GM21447 (cell line): Measurements from ENCODE around the gene PTPRS.

Experiments used
- ATAC-seq: cut with Tn5 transposase; IDR thresholded peaks from one replicate; pipeline ENCODE4 v1.9.1; 2021; ENCODE audit not compliant: unreplicated experiment

The PTPRS gene

GRCh38 chr19:5309438-5310204 is 31.0 kb downstream of the PTPRS start:
- ATAC-seq, result no peak

GRCh38 chr19:5308451-5309437 is 31.9 kb downstream of the PTPRS start:
- no peak for ATAC-seq

- no peak for ATAC-seq
Observed at GRCh38 chr19:5307655-5308054, 33.0 kb downstream of the PTPRS start.

GRCh38 chr19:5305163-5305562 is 35.4 kb downstream of the PTPRS start:
- ATAC-seq, result no peak

- no peak for ATAC-seq
Observed at GRCh38 chr19:5304486-5304885, 36.1 kb downstream of the PTPRS start.

- ATAC-seq, result no peak
Observed at GRCh38 chr19:5303208-5303607, 37.4 kb downstream of the PTPRS start.

GRCh38 chr19:5302396-5302795 is 38.2 kb downstream of the PTPRS start:
- no peak for ATAC-seq

GRCh38 chr19:5299137-5299536 is 41.5 kb downstream of the PTPRS start:
- ATAC-seq, result no peak

GRCh38 chr19:5298471-5298901 is 42.1 kb downstream of the PTPRS start:
- ATAC-seq, result no peak

GRCh38 chr19:5297272-5297669 is 43.3 kb downstream of the PTPRS start:
- no peak for ATAC-seq

- ATAC-seq, result no peak
Observed at GRCh38 chr19:5296457-5297271, 43.9 kb downstream of the PTPRS start.

- no peak for ATAC-seq
Observed at GRCh38 chr19:5296021-5296420, 44.6 kb downstream of the PTPRS start.

- ATAC-seq, result no peak
Observed at GRCh38 chr19:5294403-5295160, 46.0 kb downstream of the PTPRS start.

GRCh38 chr19:5293612-5294378 is 46.8 kb downstream of the PTPRS start:
- no peak for ATAC-seq

- no peak for ATAC-seq
Observed at GRCh38 chr19:5292822-5293611, 47.6 kb downstream of the PTPRS start.

- no peak for ATAC-seq
Observed at GRCh38 chr19:5292453-5292821, 48.2 kb downstream of the PTPRS start.

GRCh38 chr19:5291588-5292193 is 48.9 kb downstream of the PTPRS start:
- no peak for ATAC-seq
